HG03135 (cell line): ENCODE results near the gene NCAPD2.
"Not testable (repeated sequence)": the region's sequence is repeated elsewhere in the genome, so short reads cannot be mapped to it uniquely, and the experiment has no call there.

Source experiments
- ATAC-seq: cut with Tn5 transposase; IDR thresholded peaks from one replicate; pipeline ENCODE4 v1.9.1; 2021; ENCODE audit warnings: mild to moderate bottlenecking, moderate library complexity; ENCODE audit not compliant: unreplicated experiment

NCAPD2 gene

DNA sequence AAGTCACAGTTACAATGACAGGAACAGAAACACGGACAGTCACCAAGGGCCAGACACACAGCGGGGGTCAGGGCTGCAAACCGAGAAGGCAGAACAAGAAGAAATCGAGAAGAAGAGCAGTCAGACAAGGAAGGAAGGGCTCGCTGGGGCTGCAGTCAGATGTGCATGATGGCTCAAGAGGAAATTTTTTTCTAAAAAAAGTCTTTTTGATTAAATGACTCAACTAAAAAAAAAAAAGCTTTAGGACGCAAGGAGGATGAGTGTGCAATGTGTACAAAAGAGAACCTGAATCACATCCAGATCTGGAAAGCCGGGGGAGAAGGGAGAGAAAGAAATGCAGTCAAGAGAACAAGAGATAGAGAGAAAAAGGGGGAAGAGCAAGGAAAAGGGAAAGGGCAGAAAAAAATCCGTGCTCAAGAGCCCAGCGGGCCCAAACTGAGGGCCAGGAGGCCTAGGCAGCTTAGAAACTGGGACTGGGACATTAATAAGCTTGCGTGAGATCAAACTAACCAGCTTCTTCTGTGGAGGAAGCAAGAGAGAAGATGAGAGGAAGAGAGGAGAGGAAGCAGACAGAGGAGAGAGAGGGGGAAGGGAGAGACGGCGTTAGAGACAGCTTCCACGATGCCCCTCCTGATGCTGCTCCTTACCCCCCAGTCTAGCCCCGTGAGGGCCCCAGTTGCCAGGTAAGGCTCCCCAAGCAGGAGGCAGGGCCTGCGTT, 55.2 kb downstream of the NCAPD2 start:
- ATAC-seq: no peak

DNA sequence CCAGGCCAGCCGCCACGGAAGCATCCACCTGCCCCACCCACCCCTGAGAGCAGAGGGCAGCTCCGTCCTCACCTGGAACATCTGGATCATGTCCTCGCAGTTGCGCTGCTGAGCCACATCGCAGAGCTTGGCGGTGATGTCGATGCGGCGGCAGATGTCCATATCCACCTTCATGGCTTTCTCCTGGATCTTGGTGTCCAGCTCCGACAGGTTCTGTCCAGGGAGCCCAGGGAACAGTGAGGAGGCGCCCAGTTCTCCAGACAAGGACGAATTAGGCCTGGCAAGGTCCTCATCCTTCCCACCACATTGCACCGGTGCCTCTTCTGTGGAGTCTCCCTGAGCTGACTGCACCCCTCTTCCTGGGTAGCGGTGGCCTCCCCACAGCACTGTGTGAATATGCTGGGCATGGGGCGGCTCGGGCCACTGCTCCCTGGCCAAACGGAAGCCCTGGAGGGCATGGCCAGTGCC, 55.8 kb downstream of the NCAPD2 start:
- ATAC-seq: no peak

DNA sequence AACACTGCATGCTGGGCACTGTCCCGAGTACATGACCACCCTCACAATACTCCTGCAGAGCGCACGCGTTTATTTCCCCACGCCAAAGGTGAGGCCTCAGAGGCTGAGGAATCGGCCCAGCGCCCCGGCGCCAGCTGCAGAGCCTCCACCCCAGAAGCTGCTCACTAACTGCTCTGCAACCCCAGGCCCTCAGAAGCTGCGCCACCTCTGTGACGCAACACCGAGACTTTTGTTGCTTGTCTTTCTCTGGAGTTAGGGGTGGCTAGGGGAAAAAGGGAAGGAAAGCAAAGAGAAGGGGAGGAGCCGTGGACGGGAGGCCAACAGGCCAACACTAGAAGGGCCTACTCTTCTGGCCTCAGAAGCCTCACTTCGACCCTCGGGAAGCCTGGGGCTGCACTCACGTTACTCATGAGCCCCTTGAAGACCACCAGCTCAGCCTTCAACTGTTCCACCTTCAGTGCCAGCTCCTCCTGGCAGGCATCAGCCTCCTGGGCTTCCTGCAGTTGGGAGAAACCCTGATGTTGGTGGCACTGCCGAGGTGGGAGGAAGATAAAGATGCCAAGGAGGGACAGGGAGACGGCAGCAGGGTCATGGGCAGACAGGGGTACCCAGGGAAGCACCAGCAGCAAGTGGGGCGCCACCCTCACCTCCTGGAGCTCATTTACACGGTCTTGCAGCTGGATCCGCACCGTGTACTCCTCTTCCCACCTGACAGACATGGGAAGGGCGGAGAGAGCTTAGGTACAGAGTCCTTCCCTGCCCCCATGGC, 56.6 kb downstream of the NCAPD2 start:
- no peak for ATAC-seq

DNA sequence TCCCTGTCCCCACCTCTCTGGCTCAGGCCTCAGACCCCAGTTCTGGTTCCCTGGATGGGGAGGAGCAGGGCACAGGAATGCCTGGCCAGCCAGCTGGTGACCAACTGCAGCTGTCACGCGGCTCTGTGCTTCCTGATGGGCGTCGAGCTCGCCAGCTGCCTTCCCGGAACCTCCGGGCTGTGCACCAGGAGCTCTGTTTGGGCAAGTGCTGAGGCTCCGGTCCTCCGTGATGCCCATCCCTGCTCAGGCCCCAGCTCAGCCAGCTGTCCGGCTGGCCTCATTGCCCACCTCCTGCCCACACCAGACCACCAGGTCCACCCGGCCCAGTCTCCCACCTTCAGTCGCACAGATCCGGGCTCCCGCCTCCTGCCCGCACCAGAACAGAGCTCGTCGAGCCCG, 57.2 kb downstream of the NCAPD2 start:
- ATAC-seq: no peak

DNA sequence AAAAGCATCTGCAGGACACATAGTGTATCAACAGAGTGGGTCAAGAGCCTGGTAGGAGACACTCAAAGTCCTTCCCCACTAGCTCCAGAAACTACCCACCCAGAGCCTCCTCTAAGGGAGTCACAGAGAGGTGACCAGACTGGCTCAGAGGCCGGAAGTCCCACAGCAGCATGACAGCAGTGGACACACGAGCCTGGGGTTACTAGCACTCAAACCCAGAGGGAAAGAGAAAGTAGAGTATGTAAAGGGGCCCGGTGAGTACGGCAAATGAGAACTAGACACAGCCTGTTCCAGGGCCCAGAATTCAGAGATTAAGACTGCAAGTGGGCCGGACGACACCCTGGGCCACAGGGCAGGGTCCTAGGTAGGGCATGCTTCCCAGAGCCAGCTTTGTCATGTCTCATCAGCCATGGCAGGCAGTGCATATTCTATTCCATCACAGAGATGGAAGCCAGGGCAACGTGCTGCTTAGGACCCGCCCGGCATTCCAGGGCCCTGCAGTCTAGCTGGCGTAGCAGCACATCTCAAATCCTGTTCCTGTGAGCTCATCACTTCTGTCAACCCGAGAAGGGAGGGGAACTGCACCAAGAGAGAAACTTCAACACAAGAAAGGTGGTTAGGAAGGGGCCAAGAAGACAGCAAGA, 57.7 kb downstream of the NCAPD2 start:
- ATAC-seq: no peak

DNA sequence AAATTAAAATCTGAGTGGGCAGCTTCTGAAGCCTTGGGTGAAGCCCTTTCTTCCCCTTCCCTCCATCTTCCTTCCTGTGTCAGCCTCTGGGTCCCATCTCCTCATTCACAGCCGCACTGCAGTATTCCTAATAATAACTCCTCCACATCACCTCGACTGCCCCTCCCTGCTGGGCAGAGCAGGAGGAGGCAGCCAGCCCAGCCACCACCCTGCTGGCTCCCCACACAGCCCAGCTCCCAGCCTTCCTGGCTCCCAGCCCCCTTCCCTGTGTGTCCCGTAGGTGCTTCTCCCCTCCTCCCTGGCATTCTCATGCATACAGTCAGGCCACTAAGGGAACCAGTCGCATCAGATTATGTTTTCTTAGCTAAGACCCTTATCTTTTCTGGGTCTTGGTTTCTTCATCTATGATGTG, 58.2 kb downstream of the NCAPD2 start:
- no peak for ATAC-seq

DNA sequence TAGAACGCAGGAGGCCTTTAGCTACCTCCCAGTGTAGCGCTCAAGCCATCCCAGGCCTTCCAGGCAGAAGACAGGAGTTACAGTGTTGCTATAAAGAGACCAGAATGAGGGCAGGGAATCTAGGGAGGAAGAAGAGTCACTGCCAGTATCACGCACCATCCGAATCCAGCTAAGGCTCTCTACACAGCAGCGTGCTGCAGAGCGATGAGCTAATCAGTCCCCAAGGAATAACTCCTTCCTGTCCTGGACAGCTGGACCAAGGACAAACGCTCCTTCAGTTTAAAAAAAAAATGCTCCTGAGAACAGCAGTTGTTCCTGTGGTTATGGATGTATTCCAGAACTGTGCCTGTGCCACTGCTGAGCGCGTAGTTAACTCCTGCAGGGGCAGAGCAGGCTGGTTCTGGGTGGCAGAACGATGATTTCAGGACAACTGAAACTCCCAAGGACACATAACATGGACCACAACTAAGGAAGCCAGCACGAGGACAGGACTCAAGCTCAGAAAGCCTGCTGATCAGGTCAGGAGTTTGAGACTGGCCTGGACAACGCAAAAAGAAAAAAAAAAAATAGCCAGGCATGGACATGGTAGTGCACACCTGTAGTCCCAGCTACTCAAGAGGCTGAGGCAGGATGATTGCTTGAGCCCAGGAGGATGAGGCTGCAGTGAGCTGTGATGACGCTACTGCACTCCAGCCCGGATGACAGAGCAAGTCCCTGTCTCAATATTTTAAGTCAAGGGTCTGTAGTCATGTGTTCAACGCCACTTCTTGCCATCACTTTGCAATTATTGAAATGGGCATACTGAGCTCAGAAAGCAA, 59.4 kb downstream of the NCAPD2 start:
- ATAC-seq: no peak

DNA sequence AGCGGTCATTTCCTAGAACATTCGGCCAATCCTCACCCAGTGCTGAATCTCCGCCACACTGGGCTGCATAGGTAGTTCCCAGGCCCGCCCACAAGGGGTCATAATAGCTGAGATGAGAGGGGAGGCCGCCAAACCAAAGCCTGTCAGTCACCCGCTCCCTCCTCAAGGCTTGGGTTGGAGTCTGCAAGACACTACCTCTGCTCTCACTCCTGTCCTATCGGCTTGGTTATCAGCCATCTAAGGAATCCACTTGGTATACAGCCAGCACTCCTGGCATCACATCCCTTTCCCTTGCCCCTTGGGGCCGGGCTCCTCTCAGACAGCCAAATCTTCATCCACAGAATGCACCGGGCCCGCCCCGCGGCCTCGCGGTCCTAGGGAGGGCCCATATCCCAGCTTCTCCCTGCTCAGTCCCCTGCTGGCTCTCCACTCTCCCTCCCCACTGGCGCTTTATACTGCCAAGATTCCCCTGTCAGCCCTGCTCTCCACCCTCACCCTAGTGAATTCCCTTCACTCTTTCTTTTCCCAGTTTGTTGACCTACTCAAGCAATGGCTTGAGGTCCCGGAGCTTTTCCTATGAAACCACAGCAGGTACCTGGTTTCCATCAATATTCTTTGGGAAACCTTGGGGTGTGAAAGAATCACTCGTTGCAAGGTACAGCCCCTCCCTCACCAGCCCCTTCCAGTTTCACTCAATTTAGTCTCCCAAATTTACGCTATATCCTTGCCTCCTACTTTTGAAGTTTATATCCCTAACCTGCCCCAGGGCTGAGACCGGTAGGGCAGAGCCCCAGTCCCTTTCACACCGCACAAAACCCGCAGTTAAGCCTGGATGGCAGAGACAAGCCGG, 60.5 kb downstream of the NCAPD2 start:
- ATAC-seq: no peak

DNA sequence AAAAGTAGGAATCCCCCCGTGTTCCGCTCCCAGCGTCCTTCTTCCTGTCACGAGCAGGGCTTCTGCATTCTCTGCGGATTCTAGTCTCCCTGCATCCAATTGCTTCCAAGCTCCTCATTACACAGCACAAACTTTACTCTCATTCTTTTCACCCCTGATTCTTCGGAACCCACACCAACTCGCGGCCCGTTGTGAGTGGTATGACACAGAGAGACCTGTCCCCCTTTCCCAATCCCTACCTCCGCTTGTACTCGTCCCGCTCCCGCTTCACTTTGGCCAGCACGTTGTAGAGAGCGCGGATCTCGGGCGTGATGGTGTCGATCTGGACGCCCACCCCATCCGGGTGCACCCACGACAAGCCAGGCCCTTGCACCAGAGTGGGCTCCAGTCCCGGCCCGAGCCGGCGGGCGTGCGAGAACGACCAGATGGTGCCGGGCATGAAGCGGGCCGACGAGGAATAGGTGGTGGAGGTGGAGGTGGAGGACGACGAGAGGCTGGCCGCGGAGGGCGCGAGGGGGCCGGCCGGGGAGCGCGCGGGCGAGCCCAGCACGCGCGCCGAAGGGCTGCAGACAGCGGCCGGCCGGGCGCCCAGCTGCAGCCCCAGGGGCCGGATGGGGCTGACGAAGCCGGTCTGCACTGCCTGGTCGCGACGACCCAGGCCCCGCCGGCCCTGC, 61.3 kb downstream of the NCAPD2 start:
- ATAC-seq: peak; percentile 17

DNA sequence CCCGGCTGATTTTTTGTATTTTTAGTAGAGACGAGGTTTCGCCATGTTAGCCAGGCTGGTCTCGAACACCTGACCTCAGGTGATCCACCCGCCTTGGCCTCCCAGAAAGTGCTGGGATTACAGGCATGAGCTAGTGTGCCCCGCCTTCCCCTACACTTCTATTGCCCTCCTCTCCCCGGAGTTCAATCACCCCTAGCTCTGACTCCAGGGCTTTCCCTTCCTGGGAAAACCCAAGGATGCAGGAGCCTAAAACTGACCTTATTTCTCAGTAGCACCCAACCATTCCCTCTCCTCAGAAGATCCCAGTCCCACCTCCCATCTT, 62.6 kb downstream of the NCAPD2 start:
- not testable (repeated sequence) for ATAC-seq

DNA sequence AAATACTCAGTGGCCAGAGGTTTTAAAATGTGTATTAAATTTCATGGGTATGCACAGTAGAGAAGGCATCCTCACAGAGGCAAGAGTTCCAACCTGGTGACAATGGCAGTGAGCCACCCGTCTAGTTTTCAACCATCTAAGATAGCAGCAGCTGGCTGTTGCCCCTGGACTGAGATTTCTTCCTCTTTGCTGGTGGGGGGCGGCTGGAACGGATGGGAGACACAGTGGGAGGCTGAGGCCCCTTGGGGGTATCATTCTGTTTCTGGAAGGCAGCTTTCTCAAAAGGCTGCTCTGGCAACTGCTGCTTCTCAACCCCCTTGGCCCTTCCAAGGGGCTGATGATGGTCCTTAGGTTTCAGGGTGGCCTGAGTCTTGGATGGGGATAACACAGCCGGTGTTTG, 63.0 kb downstream of the NCAPD2 start:
- ATAC-seq: no peak

DNA sequence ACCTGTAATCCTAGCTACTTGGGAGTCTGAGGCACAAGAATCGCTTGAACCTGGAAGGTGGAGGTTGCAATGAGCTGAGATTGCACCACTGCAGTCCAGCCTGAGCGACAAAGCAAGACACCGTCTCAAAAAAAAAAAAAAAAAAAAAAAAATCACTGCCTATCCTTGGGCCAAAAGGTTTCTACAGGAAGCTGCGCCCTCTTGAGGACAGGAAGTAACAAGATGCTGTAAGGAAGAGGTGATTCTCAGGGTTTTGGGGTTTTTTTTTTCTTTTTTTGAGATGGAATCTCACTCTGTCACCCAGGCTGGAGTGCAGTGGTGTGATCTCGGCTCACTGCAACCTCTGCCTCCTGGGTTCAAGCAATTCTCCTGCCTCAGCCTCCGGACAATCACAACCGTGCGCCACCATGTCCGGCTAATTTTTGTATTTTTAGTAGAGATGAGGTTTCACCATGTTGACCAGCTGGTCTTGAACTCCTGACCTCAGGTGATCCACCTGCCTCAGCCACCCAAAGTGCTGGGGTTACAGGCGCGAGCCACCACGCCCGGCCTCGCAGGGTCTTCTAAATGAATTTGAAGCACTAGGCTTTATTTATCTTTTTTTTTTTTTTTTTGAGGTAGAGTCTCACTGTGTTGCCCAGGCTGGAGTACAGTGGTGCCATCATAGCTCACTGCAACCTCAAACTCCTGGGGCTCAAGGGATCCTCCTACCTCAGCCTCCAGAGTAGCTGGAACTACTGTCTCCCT, 64.3 kb downstream of the NCAPD2 start:
- not testable (repeated sequence) for ATAC-seq

DNA sequence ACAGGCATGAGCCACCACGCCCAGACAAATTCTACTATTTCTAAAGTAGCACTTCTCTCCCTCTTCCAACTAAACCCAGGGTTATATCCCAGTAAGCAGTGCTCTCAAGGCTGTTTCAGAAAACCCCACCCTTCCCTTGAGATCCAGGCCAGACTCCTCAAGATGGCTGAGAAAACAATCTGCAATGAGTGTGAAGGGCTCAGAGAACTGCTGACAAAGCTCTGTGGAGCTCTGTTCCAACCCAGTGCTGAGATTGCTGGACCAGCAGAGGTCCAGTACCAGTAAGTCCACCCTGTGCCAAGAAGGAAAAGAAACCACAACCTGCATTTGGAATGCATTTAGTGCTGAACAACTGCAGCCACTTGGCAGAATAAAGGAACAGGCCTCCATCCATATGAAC, 65.6 kb downstream of the NCAPD2 start:
- no peak for ATAC-seq

DNA sequence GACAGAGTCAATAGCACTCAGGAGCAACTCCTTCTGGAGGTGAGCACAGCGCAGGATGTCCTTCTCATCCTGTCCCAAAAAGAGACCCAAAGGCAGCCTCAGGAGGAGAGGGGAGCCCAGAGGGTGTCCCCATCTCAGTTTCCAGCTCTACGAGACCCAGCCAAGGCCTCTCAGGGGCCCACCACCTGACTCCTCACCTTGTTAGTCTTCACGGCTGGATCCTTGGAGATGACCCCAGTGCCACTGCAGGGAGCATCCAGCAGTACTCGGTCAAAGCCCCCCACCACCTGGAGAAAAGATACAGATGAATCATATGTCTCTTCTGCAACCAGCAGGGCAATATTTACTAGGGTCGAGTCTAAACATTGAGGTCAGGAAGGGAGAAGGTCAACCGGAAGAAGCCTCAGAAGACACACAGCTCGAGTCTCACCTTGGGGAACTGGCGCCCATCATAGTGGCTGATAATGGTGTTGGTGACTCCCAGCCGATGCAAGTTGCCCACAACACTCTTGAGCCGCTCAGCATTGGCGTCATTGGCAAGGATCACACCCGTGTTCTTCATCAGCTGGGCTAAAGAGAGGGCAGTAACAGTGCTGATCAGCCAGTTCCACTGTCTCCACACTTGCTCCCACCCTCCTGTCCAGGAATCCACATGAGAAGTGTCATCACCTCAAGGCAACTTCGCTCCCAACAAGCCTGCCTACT, 66.8 kb downstream of the NCAPD2 start:
- no peak for ATAC-seq

DNA sequence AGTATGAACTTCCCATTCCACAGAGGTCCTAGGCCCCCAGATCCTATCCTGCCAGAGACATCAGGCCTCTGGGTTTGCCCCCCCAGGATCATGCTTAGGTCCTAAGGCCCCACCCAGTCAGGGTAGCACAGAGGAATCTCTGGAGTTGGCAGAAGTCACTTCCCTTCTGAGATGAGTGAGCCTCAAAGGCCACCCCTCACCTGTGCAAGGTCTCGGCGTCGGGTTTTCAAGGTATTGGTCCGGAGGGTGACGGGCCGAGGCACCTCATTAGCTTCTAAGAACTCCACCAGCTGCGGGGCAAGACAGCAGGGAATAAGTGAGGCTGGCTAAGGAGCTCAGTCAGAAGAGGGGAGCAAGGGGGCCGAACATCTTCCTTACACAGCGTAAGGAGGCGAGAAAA, 69.0 kb downstream of the NCAPD2 start:
- no peak for ATAC-seq

DNA sequence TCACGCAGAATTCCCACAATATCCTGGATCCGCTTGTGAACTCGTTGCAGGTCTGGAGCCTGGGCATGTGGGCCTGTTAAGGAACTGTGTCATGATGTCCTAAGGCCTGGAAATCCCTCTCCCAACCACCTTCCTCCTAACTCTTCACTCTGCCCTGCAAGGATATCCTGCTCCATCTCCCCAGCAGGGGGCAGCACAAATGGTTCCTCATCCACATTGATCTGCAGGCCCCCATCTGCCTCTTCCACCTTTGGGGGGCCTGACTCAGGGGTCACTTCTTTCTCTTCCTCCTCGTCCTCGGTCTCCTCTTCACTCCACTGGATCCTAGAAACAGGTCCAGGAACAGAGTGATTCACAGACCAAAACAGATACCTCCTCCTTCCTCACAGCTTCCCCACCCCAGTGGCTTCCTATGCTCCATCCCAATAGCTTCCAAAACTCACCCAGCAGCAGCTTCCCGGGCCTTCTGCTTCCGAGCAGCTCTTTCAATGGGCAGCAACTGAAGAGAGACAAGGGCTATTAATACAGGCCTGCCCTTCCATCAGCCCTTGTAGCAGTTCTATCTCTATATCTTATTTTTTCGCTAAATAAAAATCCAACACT, 69.6 kb downstream of the NCAPD2 start:
- ATAC-seq: no peak

DNA sequence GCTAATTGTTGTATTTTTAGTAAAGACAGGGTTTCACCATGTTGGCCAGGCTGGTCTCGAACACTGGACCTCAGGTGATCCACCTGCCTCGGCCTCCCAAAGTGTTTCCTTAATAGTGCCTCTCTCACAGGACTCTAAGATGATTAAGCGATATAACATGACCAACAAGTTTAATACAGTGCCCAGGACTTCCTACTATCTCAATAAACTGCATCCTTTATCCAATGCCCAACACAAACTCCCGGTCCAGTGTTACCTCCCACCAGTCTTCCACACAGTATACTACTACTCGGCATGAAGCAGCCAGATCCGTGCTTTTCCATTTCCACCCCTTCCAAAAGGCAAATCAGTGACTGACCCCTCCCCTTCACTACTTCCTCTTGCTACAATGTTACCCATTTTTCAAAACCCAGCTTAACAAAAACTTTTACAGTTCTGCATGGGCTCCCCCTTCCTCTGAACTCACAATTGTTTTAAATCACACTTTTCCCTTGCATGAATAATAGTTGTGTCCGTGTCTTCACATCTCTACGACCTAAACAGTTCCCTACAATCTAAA, 73.3 kb downstream of the NCAPD2 start:
- ATAC-seq: no peak

DNA sequence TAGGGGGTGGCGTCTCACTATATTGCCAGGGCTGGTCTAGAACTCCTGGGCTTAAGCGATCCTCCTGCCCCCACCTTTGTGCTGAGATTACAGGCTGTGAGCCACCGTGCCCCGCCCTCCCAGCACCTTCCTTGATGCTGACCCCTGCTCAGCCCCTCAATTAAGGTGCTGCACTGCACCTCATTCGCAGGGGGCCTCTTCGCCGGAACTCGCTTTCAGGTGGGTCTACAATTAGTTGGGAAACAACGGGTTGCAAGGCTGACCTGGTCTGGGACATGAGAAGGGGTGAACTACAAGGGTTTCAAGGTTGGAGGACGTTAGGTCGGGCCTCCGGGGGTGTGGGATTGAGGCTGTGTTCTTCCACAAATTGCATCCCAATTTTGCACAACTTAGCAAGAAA, 75.4 kb downstream of the NCAPD2 start:
- no peak for ATAC-seq
